PC-9 (cell line): Measurements from ENCODE around the gene TOM1. TPM values are rescaled to one million over a fixed set of nuclear protein-coding genes. Genes with fewer than 3 reads are reported as not detected.

ENCODE experiments used
- BruUV-seq: library from RNA; stranded (reverse); fragments of 400-500 nt; replicated peaks from 2 replicates; lab custom pipeline; 2021; lab: Mats Ljungman, UMichigan
- CTCF ChIA-PET: fragments of 300-600 bp; sonication (Branson Sonifier 250); formaldehyde crosslinking; loops from one replicate; lab custom pipeline; 2022; ENCODE audit warnings: antibody characterized with exemption; lab: Charles Lee
- POLR2A ChIA-PET: fragments of 300-600 bp; sonication (Branson Sonifier 250); formaldehyde crosslinking; loops from one replicate; lab custom pipeline; 2022; ENCODE audit warnings: antibody characterized with exemption; ENCODE audit not compliant: unreplicated experiment; lab: Charles Lee
- DNase-seq, 2 experiments: peaks; one replicate each; pipeline versions ENCODE4 v3.0.0 to v3.0.0-alpha.2; 2015 to 2022; ENCODE audit warnings: mixed read lengths in 1 of 2
- H2AFZ ChIP-seq: fragments of 200-600 bp; sonication (generic); 2 replicates; pipeline ENCODE4 v1.8.1; 2017; ENCODE audit warnings: antibody characterized with exemption
- H3F3A ChIP-seq: fragments of 200-600 bp; sonication (generic); 2 replicates; pipeline ENCODE4 v1.8.1; 2017; ENCODE audit warnings: antibody characterized with exemption, mild to moderate bottlenecking, low read depth; ENCODE audit not compliant: insufficient read depth
- H3K27ac ChIP-seq: fragments of 200-600 bp; sonication (generic); 2 replicates; pipeline ENCODE4 v1.6.1; 2016; ENCODE audit warnings: mixed run types
- H3K27me3 ChIP-seq: fragments of 200-600 bp; sonication (generic); 2 replicates; pipeline ENCODE4 v1.6.1; 2016; ENCODE audit warnings: low read depth, mixed run types; ENCODE audit not compliant: insufficient read depth
- H3K36me3 ChIP-seq: fragments of 200-600 bp; sonication (generic); 2 replicates; pipeline ENCODE4 v1.6.1; 2016; ENCODE audit warnings: low read depth, mixed run types
- H3K4me1 ChIP-seq: fragments of 200-600 bp; sonication (generic); replicated peaks from 2 replicates; pipeline ENCODE4 v1.6.1; 2016; ENCODE audit warnings: mixed run types; ENCODE audit not compliant: insufficient read depth
- H3K4me2 ChIP-seq: fragments of 200-600 bp; sonication (generic); 2 replicates; pipeline ENCODE4 v1.6.1; 2017; ENCODE audit warnings: mixed run types
- H3K4me3 ChIP-seq: fragments of 200-600 bp; sonication (generic); 2 replicates; pipeline ENCODE4 v1.6.1; 2016; ENCODE audit warnings: mixed run types
- H3K79me2 ChIP-seq: fragments of 200-600 bp; sonication (generic); 2 replicates; pipeline ENCODE4 v1.6.1; 2017; ENCODE audit warnings: low read depth, mixed run types
- H3K9me2 ChIP-seq: fragments of 200-600 bp; sonication (generic); 2 replicates; pipeline ENCODE4 v1.8.1; 2017; ENCODE audit warnings: mild to moderate bottlenecking; ENCODE audit not compliant: insufficient read depth
- H3K9me3 ChIP-seq: fragments of 200-600 bp; sonication (generic); 2 replicates; pipeline ENCODE4 v1.8.1; 2016; ENCODE audit warnings: low read depth; ENCODE audit not compliant: insufficient read depth
- H4K20me1 ChIP-seq: fragments of 200-600 bp; sonication (generic); 2 replicates; pipeline ENCODE4 v1.8.1; 2017; ENCODE audit not compliant: insufficient read depth
- EZH2 ChIP-seq: fragments of 200-600 bp; sonication (generic); IDR thresholded peaks from 2 replicates; pipeline ENCODE4 v1.8.0; 2017; ENCODE audit warnings: antibody characterized with exemption, low read depth
- intact Hi-C: fragments of 100-400 bp; cut with micrococcal nuclease; formaldehyde crosslinking; loops from one replicate; pipeline ENCODE4 v1.10.0; 2022; ENCODE audit not compliant: unreplicated experiment
- total RNA-seq: library from RNA; stranded (reverse); gene quantifications from 2 replicates; pipeline ENCODE4 v1.2.3, GENCODE V29; 2021
- TF ChIP-seq, protein P1 (sequence below): fragments of 200-600 bp; sonication (generic); conservative IDR thresholded peaks from 2 replicates; pipeline ENCODE4 v1.6.1; 2017; ENCODE audit warnings: mixed run types, antibody characterized with exemption, mild to moderate bottlenecking, moderate library complexity

TOM1 gene
- total RNA-seq, 1 experiment from 2014 or later: 43.6 TPM

GRCh38 chr22:35334004-35334403, 34.3 kb downstream of the TOM1 start:
- peaks cover 8% of the 10 kb centered on the region; the same call in 1 of the 2 replicates for H3F3A ChIP-seq
- DNase-seq: no peak
- H2AFZ ChIP-seq: no peak overlapping the region
- H3K4me1 ChIP-seq: 0 out of 2 replicates have a peak, but pooled peaks cover 4% of the 10 kb centered on the region
- H3K9me3 ChIP-seq: no peaks in the 10 kb centered on the region
- H3K4me2 ChIP-seq: no peak overlapping the region
- no peaks in the 10 kb centered on the region for H3K27me3 ChIP-seq
- no peaks in the 10 kb centered on the region for H3K9me2 ChIP-seq
- ChIA-PET POLR2A (no interaction called here), CTCF (interaction anchor here (0.5 kb wide), 1 partner anchor 16 kb away, joined by 10 read pairs; no protein-coding TSS in a partner anchor)
- intact Hi-C loops: no loop called here
- no peaks in the 10 kb centered on the region; the same call in 1 of the 2 replicates for H4K20me1 ChIP-seq
- H3K79me2 ChIP-seq: no peaks in the 10 kb centered on the region
- BruUV-seq: no TSS peak
- TF ChIP-seq EZH2: no peak
- peaks cover 14% of the 10 kb centered on the region for H3K36me3 ChIP-seq
- no peak overlapping the region for H3K27ac ChIP-seq
- no peak overlapping the region for H3K4me3 ChIP-seq

- H3K36me3 ChIP-seq: peaks cover 14% of the 10 kb centered on the region
- no peaks in the 10 kb centered on the region for H3K9me3 ChIP-seq
- no peak overlapping the region for H3K4me2 ChIP-seq
- no TSS peak for BruUV-seq
- H3K4me3 ChIP-seq: no peak overlapping the region
- no peak overlapping the region for H3K27ac ChIP-seq
- TF ChIP-seq, protein P1, sequence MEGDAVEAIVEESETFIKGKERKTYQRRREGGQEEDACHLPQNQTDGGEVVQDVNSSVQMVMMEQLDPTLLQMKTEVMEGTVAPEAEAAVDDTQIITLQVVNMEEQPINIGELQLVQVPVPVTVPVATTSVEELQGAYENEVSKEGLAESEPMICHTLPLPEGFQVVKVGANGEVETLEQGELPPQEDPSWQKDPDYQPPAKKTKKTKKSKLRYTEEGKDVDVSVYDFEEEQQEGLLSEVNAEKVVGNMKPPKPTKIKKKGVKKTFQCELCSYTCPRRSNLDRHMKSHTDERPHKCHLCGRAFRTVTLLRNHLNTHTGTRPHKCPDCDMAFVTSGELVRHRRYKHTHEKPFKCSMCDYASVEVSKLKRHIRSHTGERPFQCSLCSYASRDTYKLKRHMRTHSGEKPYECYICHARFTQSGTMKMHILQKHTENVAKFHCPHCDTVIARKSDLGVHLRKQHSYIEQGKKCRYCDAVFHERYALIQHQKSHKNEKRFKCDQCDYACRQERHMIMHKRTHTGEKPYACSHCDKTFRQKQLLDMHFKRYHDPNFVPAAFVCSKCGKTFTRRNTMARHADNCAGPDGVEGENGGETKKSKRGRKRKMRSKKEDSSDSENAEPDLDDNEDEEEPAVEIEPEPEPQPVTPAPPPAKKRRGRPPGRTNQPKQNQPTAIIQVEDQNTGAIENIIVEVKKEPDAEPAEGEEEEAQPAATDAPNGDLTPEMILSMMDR: no peak
- no peak for TF ChIP-seq EZH2
- peak; percentile 36 to 61 for DNase-seq
- ChIA-PET CTCF (no interaction called here), POLR2A (no interaction called here)
- intact Hi-C loops: no loop called here
- no peaks in the 10 kb centered on the region for H3K9me2 ChIP-seq
- 0 out of 2 replicates have a peak, but pooled peaks cover 4% of the 10 kb centered on the region for H3K4me1 ChIP-seq
- no peaks in the 10 kb centered on the region; the same call in 1 of the 2 replicates for H4K20me1 ChIP-seq
- no peaks in the 10 kb centered on the region for H3K79me2 ChIP-seq
- H3F3A ChIP-seq: peaks cover 3% of the 10 kb centered on the region; the same call in 1 of the 2 replicates
- no peak overlapping the region for H2AFZ ChIP-seq
- no peaks in the 10 kb centered on the region for H3K27me3 ChIP-seq
Measured at GRCh38 chr22:35335468-35335867, 35.8 kb downstream of the TOM1 start.

DNA sequence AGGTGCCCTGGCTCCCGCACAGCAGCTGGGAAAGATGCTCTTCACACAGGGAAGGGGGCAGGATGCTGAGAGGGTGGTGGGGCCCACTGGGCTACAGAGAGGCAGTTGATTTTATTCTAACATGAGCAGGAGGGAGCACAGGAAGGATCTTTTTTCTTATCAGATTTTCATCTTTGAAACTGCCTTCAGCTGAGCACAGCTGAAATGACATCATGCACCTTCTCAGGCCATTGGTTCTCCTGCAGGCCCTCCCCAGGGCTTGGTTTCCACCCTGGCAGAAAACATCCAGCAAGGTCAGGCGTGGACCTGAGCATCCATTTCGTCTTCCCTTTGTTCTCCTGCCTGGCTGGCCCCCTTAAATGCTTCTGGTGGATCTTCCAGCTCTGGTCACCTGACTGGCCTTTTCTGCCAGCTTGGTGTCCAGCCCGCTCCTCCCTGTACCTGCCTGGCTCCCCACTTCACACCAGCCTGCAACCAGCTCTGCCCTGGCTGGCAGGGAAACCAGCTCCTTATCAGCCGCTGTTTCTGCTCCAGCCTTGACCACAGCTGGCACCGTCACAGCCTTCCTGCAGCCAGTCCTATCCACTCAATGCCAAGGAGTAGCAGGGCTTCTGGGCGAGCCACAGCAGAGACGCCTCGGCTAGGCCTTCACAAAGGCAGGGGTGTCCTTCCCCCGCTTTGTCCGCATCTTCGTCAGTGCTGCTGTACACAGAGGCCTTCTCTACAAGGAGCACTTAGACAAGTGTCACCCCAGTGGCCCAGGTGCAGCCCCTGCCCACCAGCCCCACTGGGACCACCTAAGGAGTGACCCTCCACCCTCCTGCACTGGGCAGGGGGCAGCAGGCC, 36.5 kb downstream of the TOM1 start:
- POLR2A ChIA-PET: no interaction called here
- no peak for DNase-seq
- Histone ChIP-seq H3K4me1 (0 out of 2 replicates have a peak, but pooled peaks cover 4% of the 10 kb centered on the region), H4K20me1 (no peaks in the 10 kb centered on the region; the same call in 1 of the 2 replicates), H3K27ac (no peak overlapping the region), H3K79me2 (no peaks in the 10 kb centered on the region), H3K4me2 (no peak overlapping the region), H3F3A (no peaks in the 10 kb centered on the region), H3K4me3 (no peak overlapping the region), H3K9me2 (no peaks in the 10 kb centered on the region), H3K27me3 (no peaks in the 10 kb centered on the region), H3K9me3 (no peaks in the 10 kb centered on the region), H2AFZ (no peak overlapping the region), H3K36me3 (peaks cover 14% of the 10 kb centered on the region)
- CTCF ChIA-PET: interaction anchor here (0.6 kb wide), 1 partner anchor 241 kb away, joined by 3 read pairs; no protein-coding TSS in a partner anchor
- intact Hi-C loops: no loop called here
- BruUV-seq: no TSS peak
- TF ChIP-seq EZH2: no peak
- TF ChIP-seq, protein P1: no peak
